Gastrocnemius medialis (tissue), 4 donors: ENCODE measurements around the gene NCL.

Source experiments
- POLR2A ChIP-seq, 2 donors: fragments of 450-650 bp; IDR thresholded peaks; one replicate each; pipeline ENCODE4 v1.6.1; 2017; ENCODE audit warnings: antibody characterized with exemption in 2 of 2, mild to moderate bottlenecking in 2 of 2, moderate library complexity in 2 of 2
- TF ChIP-seq, protein P1 (sequence below), 5 experiments: fragments of 450-650 bp in 3 of 5; fragments of 200-600 bp in 2 of 5; sonication (generic) in 2 of 5; IDR thresholded peaks in 4 of 5; conservative IDR thresholded peaks in 1 of 5; 1 replicate in 4 of 5; 2 replicates in 1 of 5; pipeline ENCODE4 v1.5.1; 2016 to 2019; ENCODE audit warnings: antibody characterized with exemption in 5 of 5, mild to moderate bottlenecking in 3 of 5, moderate library complexity in 3 of 5

DNA sequence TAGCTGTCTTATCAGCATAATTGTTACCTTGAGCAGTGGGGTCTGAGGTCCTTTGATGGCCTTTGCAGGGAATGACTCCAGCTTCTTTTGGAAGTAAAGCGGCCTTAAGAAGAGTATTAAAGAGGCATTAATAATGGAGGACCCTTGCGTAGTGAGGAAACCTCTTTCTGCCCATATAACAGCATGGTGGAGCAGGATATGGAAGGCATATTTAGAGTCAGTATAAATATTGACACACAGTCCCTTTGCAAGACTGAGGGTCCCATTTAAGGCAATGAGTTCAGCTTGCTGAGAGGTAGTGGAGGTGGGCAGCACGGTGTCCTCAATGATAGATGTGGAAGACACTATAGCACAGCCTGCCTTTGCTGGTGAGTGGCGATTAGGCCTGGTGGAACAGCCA is 32.7 kb downstream of the NCL start:
- TF ChIP-seq, protein P1, sequence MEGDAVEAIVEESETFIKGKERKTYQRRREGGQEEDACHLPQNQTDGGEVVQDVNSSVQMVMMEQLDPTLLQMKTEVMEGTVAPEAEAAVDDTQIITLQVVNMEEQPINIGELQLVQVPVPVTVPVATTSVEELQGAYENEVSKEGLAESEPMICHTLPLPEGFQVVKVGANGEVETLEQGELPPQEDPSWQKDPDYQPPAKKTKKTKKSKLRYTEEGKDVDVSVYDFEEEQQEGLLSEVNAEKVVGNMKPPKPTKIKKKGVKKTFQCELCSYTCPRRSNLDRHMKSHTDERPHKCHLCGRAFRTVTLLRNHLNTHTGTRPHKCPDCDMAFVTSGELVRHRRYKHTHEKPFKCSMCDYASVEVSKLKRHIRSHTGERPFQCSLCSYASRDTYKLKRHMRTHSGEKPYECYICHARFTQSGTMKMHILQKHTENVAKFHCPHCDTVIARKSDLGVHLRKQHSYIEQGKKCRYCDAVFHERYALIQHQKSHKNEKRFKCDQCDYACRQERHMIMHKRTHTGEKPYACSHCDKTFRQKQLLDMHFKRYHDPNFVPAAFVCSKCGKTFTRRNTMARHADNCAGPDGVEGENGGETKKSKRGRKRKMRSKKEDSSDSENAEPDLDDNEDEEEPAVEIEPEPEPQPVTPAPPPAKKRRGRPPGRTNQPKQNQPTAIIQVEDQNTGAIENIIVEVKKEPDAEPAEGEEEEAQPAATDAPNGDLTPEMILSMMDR (IDR thresholded peaks at IDR 0.05 in 4 of 5, conservative IDR thresholded peaks at IDR 0.05 in 1 of 5), result no peak
- TF ChIP-seq POLR2A (IDR thresholded peaks at IDR 0.05), result no peak
